ENCODE results near the gene LAIR1. TPM values are rescaled to one million over a fixed set of nuclear protein-coding genes. Genes with fewer than 3 reads are reported as not detected.

The LAIR1 gene
- polyA plus RNA-seq, 1 donor (not counting 4 experiments of a cell fraction or from before 2014, with no cell fraction given), result not detected

GRCh38 chr19:54337858-54338230 is 26.9 kb downstream of the LAIR1 start:
- H4K20me1 ChIP-seq (ENCODE audit: control insufficient read depth, extremely low read depth, insufficient read depth, low read length), result no peaks in the 10 kb centered on the region
- TF ChIP-seq EZH2 (IDR thresholded peaks at IDR 0.05; ENCODE audit: low read length) (no peak), CTCF (optimal IDR thresholded peaks at IDR 0.05 in 1 of 3, IDR thresholded peaks at IDR 0.05 in 1 of 3, conservative IDR thresholded peaks at IDR 0.05 in 1 of 3; ENCODE audit: extremely low read depth in 1 of 3, insufficient read depth in 2 of 3, low read length in 3 of 3) (no peak)
- H3K27me3 ChIP-seq (ENCODE audit: control insufficient read depth, extremely low read depth, insufficient read depth, low read length), result no peaks in the 10 kb centered on the region
- no peak overlapping the region for H3K4me3 ChIP-seq (ENCODE audit: control insufficient read depth in 2 of 3, extremely low read depth in 1 of 3, insufficient read depth in 2 of 3, low read depth in 1 of 3, low read length in 3 of 3)
- no peaks in the 10 kb centered on the region for H3K4me1 ChIP-seq (ENCODE audit: control insufficient read depth, extremely low read depth, insufficient read depth, low read length)
- FAIRE-seq, result no peak
- H3K27ac ChIP-seq (ENCODE audit: control insufficient read depth, insufficient read depth, low read length), result no peak overlapping the region
- no peak for DNase-seq (ENCODE audit: low read depth, low spot score)
- H3K9me3 ChIP-seq (ENCODE audit: control insufficient read depth, low read depth, low read length), result no peaks in the 10 kb centered on the region
- dilution Hi-C loops (cut with MboI; ENCODE audit: extremely low pct_ligation_motif_present, low sequenced_read_pairs), result no loop called here
- H3K79me2 ChIP-seq (ENCODE audit: control insufficient read depth, insufficient read depth, low read length), result no peaks in the 10 kb centered on the region
- no peak overlapping the region for H3K4me2 ChIP-seq (ENCODE audit: control insufficient read depth, extremely low read depth, insufficient read depth, low read depth, low read length)
- no peaks in the 10 kb centered on the region for H3K9me1 ChIP-seq (ENCODE audit: control insufficient read depth, extremely low read depth, insufficient read depth, low read length)
- H2AFZ ChIP-seq (ENCODE audit: control insufficient read depth, low read length), result no peak overlapping the region
- H3K36me3 ChIP-seq (ENCODE audit: control insufficient read depth in 2 of 2, extremely low read depth in 1 of 2, insufficient read depth in 2 of 2, low read length in 2 of 2), result no peaks in the 10 kb centered on the region
- H3K9ac ChIP-seq (ENCODE audit: control insufficient read depth, extremely low read depth, insufficient read depth, low read length), result no peak overlapping the region

DNA sequence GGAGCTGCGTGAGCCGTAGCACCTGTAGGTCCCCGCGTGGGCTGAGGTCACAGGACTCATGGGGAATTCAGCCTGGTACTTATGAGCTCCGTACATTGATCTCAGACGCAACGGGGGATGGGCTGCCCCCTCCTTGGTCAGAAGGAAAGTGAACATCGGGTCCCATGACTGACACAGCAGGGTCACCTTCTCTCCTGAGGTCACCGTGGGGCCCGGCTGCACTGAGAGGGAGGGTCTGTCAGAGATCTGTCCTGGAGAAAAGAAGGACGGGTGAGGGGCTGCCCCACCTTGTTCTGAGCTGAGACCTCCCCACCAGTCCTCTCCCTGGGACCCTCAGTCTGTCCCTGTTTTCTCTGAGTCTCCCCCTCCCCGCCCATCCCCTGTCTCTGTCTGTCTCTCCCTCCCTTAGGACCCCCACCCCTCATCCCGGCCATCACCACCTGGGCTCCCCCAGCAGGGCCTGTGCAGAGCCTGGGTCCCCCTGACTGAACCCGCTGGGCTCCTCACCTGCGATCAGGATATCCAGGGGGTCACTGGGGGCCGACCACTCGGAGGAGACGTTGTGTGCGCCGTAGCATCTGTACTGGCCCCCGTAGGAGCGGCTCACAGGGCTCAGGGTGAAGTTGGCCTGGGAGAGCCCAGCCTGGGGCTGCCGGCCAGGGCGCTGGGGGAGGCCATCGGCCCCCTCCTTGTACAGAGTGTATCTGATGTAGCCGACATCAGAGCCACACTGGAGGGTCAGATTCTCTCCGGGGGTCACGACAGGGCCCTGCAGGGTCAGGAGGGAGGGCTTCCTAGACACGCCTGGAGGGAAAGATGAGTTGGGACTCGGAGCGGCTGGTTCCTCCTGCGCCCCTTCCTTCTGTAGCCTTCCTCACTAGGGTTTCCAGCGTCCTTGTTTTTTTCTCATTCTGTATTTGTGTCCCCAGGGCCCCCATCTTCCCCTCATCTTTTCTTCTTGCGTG is 27.6 kb downstream of the LAIR1 start:
- no peaks in the 10 kb centered on the region for H4K20me1 ChIP-seq (ENCODE audit: control insufficient read depth, extremely low read depth, insufficient read depth, low read length)
- H3K27me3 ChIP-seq (ENCODE audit: control insufficient read depth, extremely low read depth, insufficient read depth, low read length), result no peaks in the 10 kb centered on the region
- no peak for DNase-seq (ENCODE audit: low read depth, low spot score)
- H3K79me2 ChIP-seq (ENCODE audit: control insufficient read depth, insufficient read depth, low read length), result no peaks in the 10 kb centered on the region
- no peak overlapping the region for H3K4me3 ChIP-seq (ENCODE audit: control insufficient read depth in 2 of 3, extremely low read depth in 1 of 3, insufficient read depth in 2 of 3, low read depth in 1 of 3, low read length in 3 of 3)
- no peak for FAIRE-seq
- TF ChIP-seq EZH2 (IDR thresholded peaks at IDR 0.05; ENCODE audit: low read length) (no peak), CTCF (optimal IDR thresholded peaks at IDR 0.05 in 1 of 3, IDR thresholded peaks at IDR 0.05 in 1 of 3, conservative IDR thresholded peaks at IDR 0.05 in 1 of 3; ENCODE audit: extremely low read depth in 1 of 3, insufficient read depth in 2 of 3, low read length in 3 of 3) (no peak)
- H2AFZ ChIP-seq (ENCODE audit: control insufficient read depth, low read length), result no peak overlapping the region
- H3K4me2 ChIP-seq (ENCODE audit: control insufficient read depth, extremely low read depth, insufficient read depth, low read depth, low read length), result no peak overlapping the region
- dilution Hi-C loops (cut with MboI; ENCODE audit: extremely low pct_ligation_motif_present, low sequenced_read_pairs), result no loop called here
- no peaks in the 10 kb centered on the region for H3K9me3 ChIP-seq (ENCODE audit: control insufficient read depth, low read depth, low read length)
- no peaks in the 10 kb centered on the region for H3K4me1 ChIP-seq (ENCODE audit: control insufficient read depth, extremely low read depth, insufficient read depth, low read length)
- no peak overlapping the region for H3K27ac ChIP-seq (ENCODE audit: control insufficient read depth, insufficient read depth, low read length)
- no peaks in the 10 kb centered on the region for H3K9me1 ChIP-seq (ENCODE audit: control insufficient read depth, extremely low read depth, insufficient read depth, low read length)
- H3K36me3 ChIP-seq (ENCODE audit: control insufficient read depth in 2 of 2, extremely low read depth in 1 of 2, insufficient read depth in 2 of 2, low read length in 2 of 2), result no peaks in the 10 kb centered on the region
- H3K9ac ChIP-seq (ENCODE audit: control insufficient read depth, extremely low read depth, insufficient read depth, low read length), result no peak overlapping the region
